ENCODE data around the gene HTR7.

HTR7 gene

GRCh38 chr10:90800232-90800796, 57.5 kb downstream of the HTR7 start:
- no peak for DNase-seq

- DNase-seq = no peak
Measured at GRCh38 chr10:90799172-90799571, 58.7 kb downstream of the HTR7 start.

GRCh38 chr10:90798482-90798881, 59.4 kb downstream of the HTR7 start:
- DNase-seq = no peak

GRCh38 chr10:90790422-90790821, 67.4 kb downstream of the HTR7 start:
- DNase-seq = no peak

- no peak for DNase-seq
Measured at GRCh38 chr10:90788968-90789367, 68.9 kb downstream of the HTR7 start.

GRCh38 chr10:90788199-90788491, 69.7 kb downstream of the HTR7 start:
- no peak for DNase-seq

GRCh38 chr10:90787393-90788198, 70.2 kb downstream of the HTR7 start:
- peak; percentile 3 for DNase-seq

- no peak for DNase-seq
Measured at GRCh38 chr10:90785782-90786181, 72.1 kb downstream of the HTR7 start.

GRCh38 chr10:90784771-90785170, 73.1 kb downstream of the HTR7 start:
- DNase-seq = no peak

- DNase-seq = no peak
Measured at GRCh38 chr10:90780488-90780887, 77.4 kb downstream of the HTR7 start.

- no peak for DNase-seq
Measured at GRCh38 chr10:90779548-90779947, 78.3 kb downstream of the HTR7 start.

GRCh38 chr10:90777621-90778020, 80.2 kb downstream of the HTR7 start:
- no peak for DNase-seq

- no peak for DNase-seq
Measured at GRCh38 chr10:90775351-90776028, 82.3 kb downstream of the HTR7 start.

GRCh38 chr10:90769946-90770841, 87.6 kb downstream of the HTR7 start:
- DNase-seq = no peak

- peak; percentile 30 for DNase-seq
Measured at GRCh38 chr10:90751107-90751997, 106.5 kb downstream of the HTR7 start.

GRCh38 chr10:90746829-90747228, 111.0 kb downstream of the HTR7 start:
- DNase-seq = no peak

GRCh38 chr10:90745565-90745964, 112.3 kb downstream of the HTR7 start:
- no peak for DNase-seq

- no peak for DNase-seq
Measured at GRCh38 chr10:90743291-90743690, 114.5 kb downstream of the HTR7 start.

- no peak for DNase-seq
Measured at GRCh38 chr10:90741926-90742565, 115.8 kb downstream of the HTR7 start.

GRCh38 chr10:90740265-90740664, 117.6 kb downstream of the HTR7 start:
- no peak for DNase-seq

- no peak for DNase-seq
Measured at GRCh38 chr10:90738885-90739284, 119.0 kb downstream of the HTR7 start.

- no peak for DNase-seq
Measured at GRCh38 chr10:90734415-90734814, 123.4 kb downstream of the HTR7 start.

Measured in activated T-cell treated with anti-CD3 and anti-CD28 coated beads for 4 hours (primary cell).